ENCODE data around the gene GOLGB1. TPM values are rescaled to one million over a fixed set of nuclear protein-coding genes. Genes with fewer than 3 reads are reported as not detected.
"Not testable (repeated sequence)": the region's sequence is repeated elsewhere in the genome, so short reads cannot be mapped to it uniquely, and the experiment has no call there.

Gene GOLGB1
- 47.5 and 48.1 TPM in 2 replicates for total RNA-seq
- 13.2 TPM for polyA plus RNA-seq (2012)

- DNase-seq (ENCODE audit: low read depth) = peak; percentile 100
These were observed at the start of gene GOLGB1 for GRCh38 chr3:121749276-121750086. TSS of gene GOLGB1 (minus strand) at chr3:121749741. CDS start at chr3:121730971, 18,770 bp downstream.

- DNase-seq (ENCODE audit: low read depth) = no peak
These were observed 47.4 kb upstream of the GOLGB1 start for GRCh38 chr3:121796970-121797369.

- DNase-seq (ENCODE audit: low read depth) = no peak
These were observed 44.9 kb upstream of the GOLGB1 start for GRCh38 chr3:121794264-121794983.

DNA sequence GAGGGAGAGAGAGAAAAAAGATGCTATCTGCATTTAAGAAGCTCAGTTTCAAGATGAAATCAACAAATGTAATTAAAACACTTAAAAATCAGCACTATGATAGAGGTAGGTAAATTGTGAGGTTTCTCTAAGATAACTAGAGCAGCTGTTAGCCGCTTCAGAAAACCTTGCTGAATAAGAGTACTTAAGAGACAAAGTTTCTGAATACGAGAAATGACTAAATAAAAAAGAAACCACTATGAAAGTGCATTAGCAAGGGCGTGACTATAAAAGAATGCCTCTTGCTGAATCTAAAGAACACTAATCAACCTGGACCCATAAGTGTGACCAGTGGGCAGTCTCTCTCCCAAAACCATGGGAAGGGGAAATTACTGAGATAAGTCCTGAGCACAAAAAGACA lies 43.5 kb upstream of the GOLGB1 start:
- no peak for DNase-seq (ENCODE audit: low read depth)

GRCh38 chr3:121786485-121786884 lies 36.9 kb upstream of the GOLGB1 start:
- no peak for DNase-seq (ENCODE audit: low read depth)

- DNase-seq (ENCODE audit: low read depth) = not testable (repeated sequence)
These were observed 33.2 kb upstream of the GOLGB1 start for GRCh38 chr3:121782784-121783183.

DNA sequence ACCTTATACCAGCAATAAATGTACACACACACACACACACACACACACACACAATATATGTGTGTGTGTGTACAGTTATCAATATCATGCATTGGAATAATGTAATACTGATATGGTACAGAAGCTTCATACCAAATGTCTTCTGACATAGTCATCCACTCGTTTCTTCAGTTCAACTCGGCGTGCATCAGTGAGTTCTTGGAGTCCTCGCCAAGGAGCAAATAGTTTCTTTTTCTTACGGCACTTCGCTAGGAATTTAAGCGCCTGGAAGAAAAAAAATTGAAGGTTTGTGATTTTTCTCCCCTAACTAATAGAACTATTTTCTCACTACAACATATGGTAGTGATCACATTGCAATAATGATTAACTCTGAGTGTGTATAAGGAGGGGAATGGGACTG lies 32.1 kb upstream of the GOLGB1 start:
- no peak for DNase-seq (ENCODE audit: low read depth)

DNA sequence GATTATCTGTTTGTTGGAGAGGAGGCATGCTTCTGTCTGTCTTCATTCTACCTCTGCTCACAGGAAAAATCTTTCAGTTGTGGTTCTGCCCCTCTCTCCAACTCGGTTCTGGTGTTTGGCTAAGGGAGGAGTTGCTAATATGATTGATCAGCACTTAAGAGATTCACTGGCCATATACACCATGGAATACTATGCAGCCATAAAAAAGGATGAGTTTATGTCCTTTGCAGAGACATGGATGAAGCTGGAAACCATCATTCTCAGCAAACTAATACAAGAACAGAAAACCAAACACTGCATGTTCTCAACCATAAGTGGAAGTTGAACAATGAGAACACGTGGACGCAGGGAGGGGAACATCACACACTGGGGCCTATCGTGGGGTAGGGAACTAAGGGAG lies 25.6 kb upstream of the GOLGB1 start:
- DNase-seq (ENCODE audit: low read depth) = not testable (repeated sequence)

DNA sequence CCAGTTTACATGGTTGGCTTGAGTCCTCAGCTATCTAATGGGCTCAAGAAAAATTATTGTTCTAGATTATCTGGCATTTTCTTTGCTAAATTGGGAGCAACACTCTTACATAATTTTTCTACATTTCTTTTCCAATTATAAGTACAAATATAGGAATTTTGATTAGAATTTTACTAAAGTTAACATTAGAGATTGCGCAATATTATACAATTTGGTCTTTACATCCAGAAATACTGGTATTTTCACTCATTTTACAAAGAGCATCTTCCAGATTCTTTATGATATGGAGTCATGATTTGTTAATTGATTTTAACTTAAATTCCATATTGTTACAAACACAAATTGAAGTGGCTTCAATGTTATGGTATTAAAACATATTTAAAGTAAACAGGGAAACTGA lies 19.7 kb upstream of the GOLGB1 start:
- DNase-seq (ENCODE audit: low read depth) = no peak

DNA sequence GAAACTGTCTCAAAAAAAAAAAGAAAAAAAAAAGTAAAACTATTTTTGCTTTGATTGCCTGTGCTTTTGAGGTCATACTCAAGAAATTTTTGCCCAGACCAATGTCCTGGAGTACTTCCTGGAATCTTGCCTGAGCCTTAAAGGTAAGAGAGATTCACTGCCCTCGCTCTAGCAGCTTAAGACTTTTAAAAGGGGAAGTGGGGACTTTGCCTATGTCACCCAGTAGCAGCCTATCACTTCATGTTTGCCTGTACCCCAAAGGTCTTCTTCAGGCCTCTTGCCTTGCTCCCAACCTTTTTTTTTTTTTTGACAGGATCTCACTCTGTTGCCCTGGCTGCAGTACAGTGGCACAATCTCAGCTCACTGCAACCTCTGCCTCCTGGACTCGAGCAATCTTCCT lies 18.9 kb upstream of the GOLGB1 start:
- no peak for DNase-seq (ENCODE audit: low read depth)

DNA sequence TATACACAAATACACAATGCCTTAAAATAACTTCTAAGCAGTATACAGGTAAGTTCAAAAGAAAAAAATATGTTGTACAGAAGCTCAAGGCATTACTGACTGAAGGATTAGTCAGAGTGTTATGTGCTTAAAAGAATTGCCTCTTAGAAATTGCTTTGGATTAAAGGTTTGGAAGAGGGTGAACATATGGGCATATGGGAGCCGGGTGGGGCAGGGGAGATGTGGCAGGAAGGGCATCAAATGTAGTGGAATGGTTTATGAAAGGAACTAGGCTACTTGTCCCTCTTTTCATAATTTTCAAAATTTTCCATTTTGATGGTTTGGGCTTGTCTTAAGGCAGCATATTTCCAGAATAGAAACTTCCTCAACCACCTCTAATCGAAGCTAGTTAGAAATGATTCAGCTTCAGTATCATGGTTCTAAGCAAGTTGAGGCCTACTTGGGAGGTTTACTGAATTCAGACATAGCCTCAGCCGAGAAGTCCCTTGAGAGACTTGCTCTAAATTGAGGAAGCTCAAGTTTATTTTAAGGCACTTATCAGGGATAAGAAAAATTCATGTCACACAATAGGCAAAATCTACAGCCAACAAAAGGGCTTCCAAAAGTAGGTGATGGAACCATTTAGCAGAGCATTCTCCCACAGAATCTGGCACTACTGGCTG lies 10.1 kb upstream of the GOLGB1 start:
- no peak for DNase-seq (ENCODE audit: low read depth)

GRCh38 chr3:121758727-121759450 lies 9.3 kb upstream of the GOLGB1 start:
- no peak for DNase-seq (ENCODE audit: low read depth)

- DNase-seq (ENCODE audit: low read depth) = peak; percentile 70
These were observed 8.4 kb upstream of the GOLGB1 start for GRCh38 chr3:121757812-121758545.

GRCh38 chr3:121757087-121757811 lies 7.7 kb upstream of the GOLGB1 start:
- peak; percentile 93 for DNase-seq (ENCODE audit: low read depth)

DNA sequence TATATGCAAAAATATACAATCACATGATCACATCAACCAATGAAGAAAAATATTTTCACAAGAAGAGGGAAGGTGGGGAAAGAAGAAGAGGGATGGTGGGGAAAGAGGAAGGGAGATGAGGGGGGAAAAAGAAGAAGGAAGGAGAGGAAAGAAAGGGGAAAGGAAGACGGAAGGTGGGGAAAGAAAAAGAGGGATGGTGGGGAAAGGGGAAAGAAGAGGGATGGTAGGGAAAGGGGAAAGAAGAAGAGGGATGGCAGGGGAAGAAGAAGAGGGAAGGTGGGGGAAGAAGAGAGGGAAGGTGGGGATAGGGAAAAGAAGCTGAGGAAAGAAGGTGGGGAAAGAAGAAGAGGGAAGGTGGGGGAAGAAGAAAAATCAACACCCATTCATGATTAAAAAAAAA lies 3.2 kb upstream of the GOLGB1 start:
- DNase-seq (ENCODE audit: low read depth) = no peak

DNA sequence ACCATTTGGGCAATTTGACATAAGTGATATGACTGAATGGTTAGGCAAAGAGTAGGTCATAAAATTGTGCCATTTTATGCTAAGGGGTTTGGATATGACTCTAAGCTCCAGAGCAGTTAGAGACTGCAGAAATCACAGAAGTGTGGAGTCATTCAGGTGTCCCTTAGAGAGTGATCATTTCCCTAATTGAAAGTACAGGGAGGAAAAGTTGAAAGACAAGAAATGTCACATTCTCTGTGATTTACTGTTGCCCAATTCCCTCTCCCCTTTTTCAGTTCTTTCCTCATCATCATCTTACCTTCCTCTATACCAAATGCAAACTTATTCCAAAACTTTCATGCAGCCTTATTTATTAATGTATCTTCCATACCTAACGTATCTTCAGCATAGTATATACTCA lies 2.7 kb upstream of the GOLGB1 start:
- DNase-seq (ENCODE audit: low read depth) = no peak

DNA sequence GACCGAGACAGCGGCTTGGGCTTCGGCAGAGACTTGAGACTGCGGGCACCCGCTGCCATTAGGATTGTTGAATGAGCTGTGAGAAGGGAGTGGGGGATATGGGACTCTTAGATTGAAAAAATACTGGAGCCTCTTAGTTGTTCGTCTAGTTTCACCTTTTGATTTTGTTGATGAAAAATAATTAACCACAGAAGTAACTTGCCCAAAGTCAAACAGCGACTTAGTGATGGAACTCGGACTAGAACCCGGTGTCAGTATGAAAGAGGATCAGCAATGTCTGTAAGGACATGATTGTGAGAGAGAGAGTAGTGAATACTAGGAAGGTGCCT lies 510 bp upstream of the GOLGB1 start:
- no peak for DNase-seq (ENCODE audit: low read depth)

- DNase-seq (ENCODE audit: low read depth) = peak; percentile 72
These were observed 763 bp downstream of the GOLGB1 start for GRCh38 chr3:121748680-121749275.

DNA sequence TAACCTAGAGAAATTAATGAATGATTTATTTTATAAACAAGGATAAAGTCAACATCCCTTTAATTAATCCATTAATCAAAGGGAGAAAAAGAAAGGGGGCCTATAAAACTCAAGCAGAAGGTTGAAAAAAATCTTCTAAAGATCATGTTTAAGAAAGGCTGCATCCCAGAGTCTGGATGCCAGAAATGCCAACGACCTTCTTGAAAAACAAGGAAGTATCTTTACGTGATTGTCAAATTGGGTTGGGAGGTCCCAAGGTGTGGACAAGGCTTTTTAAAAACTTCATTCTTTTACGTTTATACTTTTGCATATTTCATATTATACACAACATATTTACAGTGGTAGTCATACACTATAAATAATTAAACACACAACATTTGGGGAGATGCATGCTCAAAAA lies 1.6 kb downstream of the GOLGB1 start:
- no peak for DNase-seq (ENCODE audit: low read depth)

DNA sequence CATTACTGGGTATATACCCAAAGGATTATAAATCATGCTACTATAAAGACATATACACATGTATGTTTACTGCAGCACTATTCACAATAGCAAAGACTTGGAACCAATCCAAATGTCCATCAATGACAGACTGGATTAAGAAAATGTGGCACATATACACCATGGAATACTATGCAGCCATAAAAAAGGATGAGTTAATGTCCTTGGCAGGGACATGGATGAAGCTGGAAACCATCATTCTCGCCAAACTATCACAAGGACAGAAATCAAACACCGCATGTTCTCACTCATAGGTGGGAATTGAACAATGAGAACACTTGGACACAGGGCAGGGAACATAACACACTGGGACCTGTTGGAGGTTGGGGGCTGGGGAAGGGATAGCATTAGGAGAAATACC lies 6.4 kb downstream of the GOLGB1 start:
- not testable (repeated sequence) for DNase-seq (ENCODE audit: low read depth)
